Lower leg skin (tissue), 3 donors: ENCODE results near the gene LRP1.

Experiments
- POLR2A ChIP-seq, 2 donors: fragments of 450-650 bp; IDR thresholded peaks; one replicate each; pipeline ENCODE4 v1.6.1; 2016 to 2017; ENCODE audit warnings: antibody characterized with exemption in 2 of 2, mild to moderate bottlenecking in 1 of 2, moderate library complexity in 1 of 2
- TF ChIP-seq, protein P1 (sequence below), 3 donors: fragments of 450-650 bp; IDR thresholded peaks; one replicate each; pipeline ENCODE4 v1.5.1; 2016; ENCODE audit warnings: antibody characterized with exemption in 3 of 3, mild to moderate bottlenecking in 3 of 3, moderate library complexity in 2 of 3

DNA sequence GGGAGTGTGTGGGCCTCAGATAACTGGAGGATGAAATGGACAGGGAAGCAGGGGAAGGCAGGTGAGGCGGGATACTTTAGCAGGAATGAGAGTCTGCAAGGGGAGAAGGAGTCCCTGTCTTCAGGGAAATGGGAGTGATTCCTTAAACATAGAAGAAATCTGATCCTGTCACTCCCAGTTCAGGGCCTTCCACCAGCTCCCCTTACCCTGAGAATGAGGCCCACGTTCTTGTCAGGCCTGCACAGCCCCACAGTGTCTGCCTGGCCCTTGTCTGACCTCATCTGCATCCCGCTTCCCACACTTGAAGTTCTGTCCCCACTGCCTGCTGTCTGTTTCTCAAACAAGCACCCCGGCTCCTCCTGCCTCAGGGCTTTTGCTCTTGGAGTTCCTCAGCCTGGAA lies 31.8 kb downstream of the LRP1 start:
- no peak for TF ChIP-seq POLR2A (IDR thresholded peaks at IDR 0.05)
- TF ChIP-seq, protein P1, sequence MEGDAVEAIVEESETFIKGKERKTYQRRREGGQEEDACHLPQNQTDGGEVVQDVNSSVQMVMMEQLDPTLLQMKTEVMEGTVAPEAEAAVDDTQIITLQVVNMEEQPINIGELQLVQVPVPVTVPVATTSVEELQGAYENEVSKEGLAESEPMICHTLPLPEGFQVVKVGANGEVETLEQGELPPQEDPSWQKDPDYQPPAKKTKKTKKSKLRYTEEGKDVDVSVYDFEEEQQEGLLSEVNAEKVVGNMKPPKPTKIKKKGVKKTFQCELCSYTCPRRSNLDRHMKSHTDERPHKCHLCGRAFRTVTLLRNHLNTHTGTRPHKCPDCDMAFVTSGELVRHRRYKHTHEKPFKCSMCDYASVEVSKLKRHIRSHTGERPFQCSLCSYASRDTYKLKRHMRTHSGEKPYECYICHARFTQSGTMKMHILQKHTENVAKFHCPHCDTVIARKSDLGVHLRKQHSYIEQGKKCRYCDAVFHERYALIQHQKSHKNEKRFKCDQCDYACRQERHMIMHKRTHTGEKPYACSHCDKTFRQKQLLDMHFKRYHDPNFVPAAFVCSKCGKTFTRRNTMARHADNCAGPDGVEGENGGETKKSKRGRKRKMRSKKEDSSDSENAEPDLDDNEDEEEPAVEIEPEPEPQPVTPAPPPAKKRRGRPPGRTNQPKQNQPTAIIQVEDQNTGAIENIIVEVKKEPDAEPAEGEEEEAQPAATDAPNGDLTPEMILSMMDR (IDR thresholded peaks at IDR 0.05) = no peak
